GM18870 (cell line): ENCODE results near the gene ZIC5.

Experiments
- ATAC-seq: cut with Tn5 transposase; IDR thresholded peaks from one replicate; pipeline ENCODE4 v1.9.1; 2021; ENCODE audit warnings: moderate library complexity; ENCODE audit not compliant: unreplicated experiment

Gene ZIC5

DNA sequence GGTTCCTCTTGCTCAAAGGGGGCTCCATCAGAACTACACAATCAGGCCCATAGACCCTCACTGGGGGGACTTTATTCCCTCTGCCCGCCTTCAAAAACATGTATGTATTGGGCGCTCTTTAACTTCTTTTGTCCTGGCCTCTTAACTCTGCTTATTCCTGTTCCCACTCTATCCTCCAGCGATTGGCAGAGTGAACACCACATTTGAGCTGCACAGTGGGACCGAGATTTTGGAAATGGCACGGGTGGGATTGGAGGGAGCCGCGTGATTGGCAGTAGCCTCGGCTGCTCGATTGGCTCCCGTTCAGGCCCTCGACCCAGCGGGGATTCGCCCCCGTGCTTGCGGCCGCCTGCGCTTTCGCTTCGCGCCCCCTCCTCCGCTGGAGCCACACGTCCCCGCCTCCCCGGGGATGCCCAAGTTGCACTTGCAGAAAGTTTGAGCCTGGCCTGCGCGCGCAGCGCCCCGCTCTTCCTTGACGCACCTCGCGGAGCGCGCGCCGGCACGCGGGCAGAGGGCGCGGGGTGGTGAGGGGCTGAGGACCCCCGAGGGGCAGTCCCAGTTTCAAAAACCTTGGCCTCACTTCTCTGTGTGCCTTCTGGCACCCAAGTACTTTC is at the start of gene ZIC5:
Gene ZIC5 (minus strand): TSS at position 192 of the 614 bp plus-strand sequence. CDS start 164 bp downstream, at position 28.
- no peak for ATAC-seq

DNA sequence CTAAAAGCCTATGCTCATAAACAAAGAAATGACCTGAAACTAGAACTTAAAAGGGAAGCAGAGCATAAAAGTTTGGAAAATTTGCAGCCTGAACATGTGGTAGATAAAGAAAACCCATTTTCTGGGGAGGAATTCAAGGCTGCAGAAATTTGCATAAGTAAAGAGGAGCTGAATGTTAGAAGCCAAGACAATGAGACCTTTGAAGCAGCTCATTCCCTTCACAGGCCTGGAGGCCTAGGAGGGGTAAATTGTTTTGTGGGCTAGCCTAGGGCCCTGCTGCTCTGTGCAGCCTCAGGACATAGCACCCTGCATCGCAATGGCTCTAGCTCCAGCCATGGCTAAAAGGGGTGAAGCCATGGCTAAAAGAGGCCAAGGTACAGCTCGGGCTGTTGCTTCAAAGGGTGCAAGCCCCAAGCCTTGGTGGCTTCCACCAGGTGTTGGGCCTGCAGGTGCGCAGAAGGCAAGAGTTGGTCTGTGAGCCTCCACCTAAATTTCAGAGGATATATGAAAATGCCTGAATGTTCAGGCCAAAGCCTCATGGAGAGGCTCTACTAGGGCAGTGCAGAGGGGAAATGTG is 48.3 kb upstream of the ZIC5 start:
- no peak for ATAC-seq

DNA sequence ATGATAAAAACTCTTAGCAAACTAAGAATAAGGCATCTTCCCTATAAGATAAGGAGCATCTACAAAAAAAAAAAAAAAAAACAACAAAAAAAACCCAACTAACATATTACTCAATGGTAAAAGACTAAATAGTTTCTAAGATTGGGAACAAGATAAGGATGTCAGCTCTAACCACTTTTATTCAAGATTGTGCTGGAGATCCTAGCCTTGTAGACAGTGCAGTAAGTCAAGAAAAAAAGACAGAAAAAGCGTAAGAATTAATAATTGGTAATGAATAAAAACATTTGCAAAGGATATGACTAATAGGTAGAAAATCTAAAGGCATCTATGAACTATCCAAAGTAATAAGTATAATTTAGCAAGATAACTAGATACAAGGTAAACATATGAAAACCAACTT is 43.1 kb upstream of the ZIC5 start:
- ATAC-seq: no peak

DNA sequence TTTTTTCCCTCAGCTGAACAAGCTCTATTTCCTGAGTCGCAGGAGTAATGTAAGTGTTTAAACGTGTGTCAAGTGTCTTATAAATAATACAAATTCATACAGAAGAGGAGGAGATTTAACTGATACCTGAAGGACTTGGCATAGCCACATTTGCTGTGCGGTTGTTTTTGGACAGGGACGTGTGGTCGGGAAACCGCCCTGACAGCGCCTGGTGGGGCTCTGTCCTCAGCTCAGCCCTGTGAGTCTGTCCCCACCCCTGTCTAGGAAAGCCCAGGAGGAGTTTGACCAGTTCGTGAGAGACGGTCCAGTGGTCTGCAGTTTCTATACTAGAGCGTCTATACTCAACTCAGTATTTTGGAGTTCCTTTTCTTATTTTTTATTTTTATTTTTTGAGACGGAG is 26.7 kb upstream of the ZIC5 start:
- no peak for ATAC-seq

DNA sequence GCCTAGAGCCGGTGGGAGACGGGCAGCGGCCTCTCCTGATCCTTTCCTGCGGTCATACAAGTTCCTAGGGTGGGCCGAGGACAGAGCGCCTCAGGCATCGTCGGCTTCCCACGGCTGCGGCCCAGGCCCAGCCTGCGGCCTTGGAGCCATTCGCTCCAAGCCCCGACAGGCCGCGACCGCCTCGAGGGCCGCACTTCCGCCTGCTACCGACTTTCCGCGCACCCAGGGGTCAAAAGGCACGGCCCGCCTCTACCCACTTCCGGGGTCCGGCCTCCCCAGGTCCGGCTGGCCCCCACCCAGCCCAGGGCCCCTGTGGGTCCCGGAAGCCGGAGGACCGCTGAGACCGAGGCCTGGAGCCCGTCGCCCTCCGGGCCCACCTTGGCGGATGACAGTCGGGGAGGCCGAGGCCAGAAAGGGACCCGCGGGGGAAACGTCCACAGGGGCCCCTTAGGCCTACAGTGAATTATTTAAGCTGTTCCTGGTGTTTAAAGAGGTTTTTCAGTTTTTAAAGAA is 26.2 kb upstream of the ZIC5 start:
- no peak for ATAC-seq

DNA sequence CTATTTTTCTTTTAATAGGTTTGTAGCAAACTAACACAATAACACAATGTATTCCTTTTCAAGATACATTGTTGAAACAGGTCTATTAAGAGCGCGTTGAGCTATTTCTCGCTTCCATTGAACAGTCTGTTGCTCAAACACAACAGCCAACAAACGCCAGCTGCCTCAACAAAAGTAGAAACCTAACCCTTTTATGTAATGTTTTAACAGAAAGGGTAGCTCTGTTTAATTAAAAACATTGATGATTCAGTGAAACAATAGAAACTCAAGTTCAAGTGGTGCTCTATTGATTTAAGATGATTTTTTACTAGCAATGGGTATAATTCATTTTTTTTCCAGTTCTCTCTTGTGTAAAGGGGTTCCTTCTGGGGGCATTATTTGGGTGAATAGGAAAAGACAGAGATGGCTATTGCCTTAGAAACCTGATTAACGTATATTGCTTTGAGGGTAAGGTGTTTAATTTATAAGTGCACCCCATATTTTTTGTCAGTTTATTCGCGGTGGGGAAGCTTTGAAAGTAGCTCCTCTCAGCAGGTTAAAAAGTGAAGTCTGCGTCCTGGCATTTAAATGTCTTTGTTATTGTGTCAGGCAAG is 24.9 kb upstream of the ZIC5 start:
- no peak for ATAC-seq

DNA sequence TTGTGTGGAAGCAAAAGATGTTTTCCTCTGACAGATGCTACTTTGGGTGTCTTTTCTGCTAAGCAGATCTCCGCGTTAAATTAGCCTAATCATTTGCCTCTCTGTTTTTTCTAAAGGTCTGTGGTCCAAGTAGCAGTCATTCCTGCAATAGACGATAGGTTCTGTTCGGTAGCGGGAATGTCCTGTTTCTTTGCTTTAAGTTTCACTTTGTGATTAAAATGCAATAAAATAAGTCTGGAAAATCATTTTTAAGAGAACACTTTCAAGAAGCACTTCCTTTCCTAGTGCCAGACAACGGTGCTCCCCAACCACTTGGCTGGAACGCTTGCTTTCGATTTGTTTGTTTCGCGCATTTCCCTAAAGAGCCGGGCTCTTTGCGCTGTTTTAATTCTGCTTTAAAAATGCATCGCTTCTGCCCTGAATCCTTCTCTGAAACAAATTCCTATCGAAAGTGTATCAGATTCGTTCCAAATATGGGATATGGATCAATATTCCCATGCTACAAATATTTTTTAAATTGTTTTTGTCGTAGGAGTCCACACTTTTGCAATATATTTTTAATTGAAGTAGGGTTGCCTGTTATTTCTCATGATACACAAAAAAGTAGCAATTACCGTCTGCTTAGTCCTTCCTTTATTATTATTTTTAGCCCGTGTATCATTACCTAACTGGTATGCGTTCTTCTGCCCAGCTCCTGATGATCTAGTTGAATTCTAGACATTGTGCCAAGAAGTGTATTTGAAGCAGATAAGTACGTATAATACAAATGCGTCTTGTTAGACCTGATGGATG is 24.2 kb upstream of the ZIC5 start:
- ATAC-seq: no peak

DNA sequence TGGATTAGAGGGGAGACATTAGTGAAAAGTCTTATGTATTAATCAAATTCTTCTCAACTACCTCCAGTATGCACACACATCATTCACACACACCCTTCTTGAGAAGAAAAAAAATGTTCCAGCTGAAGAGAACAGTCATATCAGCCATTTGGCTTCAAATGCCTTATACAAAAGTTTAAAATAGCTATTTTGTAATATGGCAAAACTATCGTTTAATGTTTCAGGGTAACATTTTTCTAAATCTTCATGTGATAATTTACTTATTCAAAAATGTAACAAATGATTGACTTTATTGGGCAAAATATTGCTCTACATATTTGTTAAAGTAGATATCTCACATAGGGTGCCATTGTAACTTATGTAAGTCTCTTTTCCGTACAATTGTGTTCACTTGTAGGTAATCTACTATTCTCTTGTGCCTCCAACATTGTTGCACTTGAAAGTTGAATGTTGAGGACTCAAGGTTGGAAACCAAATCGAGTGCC is 23.6 kb upstream of the ZIC5 start:
- no peak for ATAC-seq

DNA sequence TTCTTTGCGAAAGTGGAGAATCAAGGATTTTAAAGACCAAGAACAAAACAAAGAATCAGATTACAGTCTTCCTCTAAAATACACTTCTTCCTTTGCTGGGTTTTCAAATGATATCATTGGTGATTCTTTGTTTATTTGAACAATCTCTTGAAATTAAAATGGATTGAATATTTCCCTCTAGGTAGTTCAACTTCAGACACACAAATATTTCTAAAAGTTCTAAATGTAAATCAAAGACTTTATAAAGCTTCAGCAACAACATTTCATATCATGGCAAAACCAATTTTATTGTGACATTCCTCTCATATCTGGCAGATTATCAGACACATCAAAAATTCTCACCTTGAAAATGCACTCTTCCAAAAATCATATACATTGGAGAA is 23.1 kb upstream of the ZIC5 start:
- no peak for ATAC-seq

DNA sequence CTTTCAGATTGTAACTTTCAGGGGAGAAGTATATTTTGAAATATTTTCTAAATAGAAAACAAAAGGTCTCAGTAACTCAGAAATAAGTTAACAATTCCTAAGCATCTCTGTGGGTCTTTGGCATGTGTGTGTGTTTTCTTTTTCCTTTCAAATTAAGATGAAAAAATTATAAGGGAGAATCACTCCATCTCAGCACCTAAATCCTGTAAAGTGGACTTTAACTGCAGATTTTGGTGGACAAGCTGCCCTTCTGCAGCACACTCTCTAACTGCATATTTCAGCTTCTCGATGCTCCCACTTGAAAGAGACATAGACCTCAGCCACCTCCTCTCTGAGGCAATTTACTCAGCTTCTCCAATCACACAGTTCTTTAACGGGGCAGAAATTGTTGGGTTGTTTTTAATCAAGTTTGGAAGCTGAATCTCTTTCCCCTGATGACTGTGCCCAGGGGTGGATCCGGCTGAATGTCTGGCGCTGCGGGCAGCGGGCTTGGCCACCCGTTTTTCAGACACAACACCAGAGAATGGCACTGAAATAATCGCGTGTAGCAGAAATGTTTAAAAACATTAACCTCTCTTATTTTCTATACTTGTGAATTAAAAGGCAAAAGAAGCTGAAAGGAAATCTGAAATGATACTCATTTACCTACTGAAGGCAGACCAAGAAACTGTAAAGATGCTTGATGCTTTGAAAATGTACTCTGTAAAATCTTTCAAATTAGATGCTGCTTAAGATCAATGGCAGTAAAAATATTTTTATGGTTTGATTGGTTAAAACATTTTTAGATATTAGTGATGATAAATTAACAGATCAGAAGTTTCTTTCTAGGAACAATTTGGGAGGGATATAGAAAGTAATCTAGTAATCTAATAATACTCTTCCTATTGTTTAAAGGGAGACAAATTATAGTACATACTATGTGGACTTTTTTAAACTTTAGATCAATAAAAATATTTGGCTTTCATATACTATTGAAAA is 22.4 kb upstream of the ZIC5 start:
- ATAC-seq: no peak

DNA sequence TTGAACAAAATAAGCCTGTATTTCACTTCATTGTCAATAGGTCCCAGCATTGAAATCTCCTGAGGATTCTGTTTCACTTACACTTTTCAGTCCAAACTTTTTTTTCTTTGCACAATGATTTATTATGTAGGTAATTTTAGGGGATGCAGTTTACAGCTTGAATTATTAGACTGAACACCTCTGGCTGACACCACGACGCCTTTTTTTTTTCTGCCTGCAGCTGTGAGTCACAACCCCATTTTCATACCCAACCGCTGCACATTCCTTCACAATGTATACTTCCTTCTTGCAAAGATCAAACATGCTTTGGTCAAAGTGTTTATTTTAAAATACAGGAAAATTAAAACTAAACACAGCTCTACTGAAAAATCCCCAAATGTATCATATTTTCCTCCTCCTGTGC is 21.4 kb upstream of the ZIC5 start:
- no peak for ATAC-seq

DNA sequence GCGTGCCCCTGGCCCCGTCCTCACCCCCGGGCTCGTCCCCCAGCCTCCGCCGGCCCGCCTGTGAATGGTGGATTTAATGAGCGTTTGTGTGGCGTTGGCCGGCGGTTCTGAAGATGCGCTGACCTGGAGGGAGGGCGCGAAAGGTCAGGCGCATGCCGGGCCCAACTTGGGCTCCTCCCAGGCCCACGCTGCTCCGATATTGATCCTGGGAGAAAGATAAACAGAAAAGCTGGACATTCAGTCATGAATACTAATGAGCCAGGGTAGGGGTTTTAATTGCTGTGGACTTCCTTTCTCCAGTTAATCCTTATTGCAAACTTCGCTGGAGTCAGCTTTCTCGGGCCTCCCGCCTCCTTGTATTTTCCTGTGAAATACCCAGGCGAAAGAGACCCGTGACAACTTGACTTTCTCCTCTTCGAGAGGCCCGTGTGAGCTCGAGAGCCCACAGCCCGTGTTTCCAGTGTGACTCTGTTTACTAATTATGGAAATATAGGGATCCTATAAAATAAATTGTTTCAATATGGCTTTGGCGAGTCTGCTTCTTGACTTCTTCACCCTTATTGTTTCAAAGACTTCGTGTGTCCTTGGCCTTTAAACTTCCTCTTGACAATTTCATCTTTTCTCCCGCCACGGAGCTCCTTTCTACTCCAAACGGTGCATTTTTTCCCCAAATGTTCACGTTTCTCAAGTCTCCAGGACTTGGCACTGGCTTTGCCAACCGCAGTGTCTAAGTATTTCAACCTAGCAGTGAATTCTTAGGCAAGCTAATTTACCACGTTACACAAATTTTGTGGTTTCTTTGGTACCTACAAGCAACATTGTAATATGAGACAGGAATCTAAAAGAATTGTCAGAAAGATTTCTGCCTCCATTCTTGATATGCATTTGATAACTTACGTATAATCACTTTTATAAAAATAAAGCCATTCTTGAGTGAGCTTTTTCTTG is 20.5 kb upstream of the ZIC5 start:
- no peak for ATAC-seq

DNA sequence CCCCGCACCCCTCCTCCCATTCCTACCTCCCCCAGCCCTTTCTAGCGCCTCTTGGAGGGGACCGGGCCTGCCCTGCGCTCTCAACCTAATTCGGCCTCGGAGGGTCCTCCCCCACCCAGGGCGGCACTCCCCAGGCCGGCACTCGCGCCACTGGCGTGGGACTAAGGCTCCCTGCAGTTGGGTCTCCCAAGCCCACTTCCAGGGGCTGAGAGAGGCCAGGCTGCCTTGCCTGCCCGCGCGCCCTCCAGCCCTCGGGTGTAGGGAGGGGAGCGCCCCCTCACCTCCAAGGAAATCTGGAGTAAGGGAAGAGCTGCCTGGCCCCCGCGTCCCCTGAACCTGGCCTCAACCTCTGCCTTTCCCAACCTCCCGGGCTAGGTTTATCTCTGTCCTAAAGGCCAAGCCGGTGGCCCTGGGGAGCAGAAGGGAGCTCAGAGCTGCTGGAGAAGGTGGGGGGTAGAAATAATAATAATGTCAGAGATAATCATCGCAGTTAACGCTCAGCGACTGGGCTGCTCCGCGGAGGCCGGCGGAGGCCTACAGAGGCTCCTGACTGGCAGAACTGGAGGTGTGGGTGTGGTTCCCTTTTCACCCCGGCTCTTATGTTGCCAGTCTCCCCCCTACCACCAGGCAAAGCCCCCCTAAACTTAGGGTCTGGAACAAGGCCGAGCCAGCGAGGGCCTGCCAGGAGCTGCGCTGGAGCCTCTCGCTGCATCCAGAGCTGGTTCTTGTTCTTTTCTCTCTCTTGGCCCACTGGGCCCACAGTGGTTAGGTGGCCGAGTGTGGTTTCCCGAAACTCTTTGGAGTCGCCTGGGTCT is 19.7 kb upstream of the ZIC5 start:
- ATAC-seq: no peak

DNA sequence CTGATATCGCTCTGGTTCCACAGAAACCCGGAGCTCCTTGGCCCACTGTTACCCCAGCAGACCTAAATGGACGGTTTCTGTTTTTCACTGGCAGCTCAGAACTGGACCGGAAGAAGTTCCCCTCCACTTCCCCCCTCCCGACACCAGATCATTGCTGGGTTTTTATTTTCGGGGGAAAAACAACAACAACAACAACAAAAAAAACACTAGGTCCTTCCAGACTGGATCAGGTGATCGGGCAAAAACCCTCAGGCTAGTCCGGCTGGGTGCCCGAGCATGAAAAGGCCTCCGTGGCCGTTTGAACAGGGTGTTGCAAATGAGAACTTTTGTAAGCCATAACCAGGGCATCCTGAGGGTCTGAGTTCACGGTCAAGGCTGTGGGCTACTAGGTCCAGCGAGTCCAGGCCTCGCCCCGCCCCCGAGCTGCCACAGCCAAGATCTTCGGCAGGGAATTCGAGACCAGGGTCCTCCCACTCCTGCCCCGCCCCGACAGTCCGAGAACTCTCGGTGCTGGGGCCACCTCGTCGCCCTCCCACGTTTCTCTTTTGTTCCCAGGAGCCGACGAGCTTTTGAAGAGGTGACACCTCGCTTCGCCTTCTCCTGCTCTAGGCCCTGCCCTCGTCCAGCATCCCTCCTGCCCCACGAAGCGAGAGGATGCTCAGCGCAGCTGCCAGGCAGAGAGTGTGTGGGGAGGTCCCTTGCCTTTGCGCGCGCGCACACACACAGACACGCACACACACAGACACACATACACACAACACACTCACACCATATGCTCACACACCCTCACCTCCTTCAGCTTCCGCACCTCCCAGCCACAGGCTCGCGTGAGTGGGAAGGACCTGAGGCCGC is 18.8 kb upstream of the ZIC5 start:
- ATAC-seq: no peak

DNA sequence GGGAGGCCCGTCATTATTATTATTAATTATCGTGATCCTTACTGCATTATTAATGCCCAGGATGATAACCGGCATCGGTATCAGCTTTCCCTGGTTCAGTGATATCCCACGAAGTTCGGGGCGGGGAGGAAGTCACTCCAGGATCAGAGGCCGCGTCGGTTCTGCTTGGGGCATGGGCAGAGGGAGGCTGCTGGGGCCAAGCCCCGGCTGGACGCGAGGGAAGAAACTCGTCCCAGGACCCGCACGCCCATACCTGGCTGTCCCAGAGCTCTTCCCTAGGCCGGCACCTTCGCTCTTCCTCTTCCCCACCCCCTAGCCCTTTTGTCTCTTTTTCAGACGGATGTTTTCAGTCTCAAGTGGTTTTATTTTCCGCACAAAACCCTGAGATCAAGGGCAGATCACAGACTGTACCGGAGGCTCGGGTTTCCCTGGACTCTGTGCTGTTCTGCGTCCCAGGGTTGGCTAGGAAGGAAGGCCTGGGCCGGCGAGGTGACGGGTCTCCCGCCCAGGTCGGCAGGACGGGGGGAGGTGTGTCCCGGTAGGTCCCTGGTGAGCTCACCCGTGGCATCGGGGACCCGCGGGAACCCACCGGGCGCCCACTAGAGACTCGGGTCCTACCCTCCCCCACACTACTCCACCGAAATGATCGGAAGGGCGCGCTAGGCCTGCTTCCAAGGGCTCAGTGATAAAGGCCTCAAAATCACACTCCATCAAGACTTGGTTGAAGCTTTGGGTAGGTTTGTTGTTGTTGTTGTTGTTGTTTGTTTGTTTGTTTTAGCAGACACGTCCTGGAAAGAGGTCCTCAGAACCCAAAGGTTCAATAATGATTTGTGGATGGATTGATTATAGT is 17.9 kb upstream of the ZIC5 start:
- no peak for ATAC-seq

DNA sequence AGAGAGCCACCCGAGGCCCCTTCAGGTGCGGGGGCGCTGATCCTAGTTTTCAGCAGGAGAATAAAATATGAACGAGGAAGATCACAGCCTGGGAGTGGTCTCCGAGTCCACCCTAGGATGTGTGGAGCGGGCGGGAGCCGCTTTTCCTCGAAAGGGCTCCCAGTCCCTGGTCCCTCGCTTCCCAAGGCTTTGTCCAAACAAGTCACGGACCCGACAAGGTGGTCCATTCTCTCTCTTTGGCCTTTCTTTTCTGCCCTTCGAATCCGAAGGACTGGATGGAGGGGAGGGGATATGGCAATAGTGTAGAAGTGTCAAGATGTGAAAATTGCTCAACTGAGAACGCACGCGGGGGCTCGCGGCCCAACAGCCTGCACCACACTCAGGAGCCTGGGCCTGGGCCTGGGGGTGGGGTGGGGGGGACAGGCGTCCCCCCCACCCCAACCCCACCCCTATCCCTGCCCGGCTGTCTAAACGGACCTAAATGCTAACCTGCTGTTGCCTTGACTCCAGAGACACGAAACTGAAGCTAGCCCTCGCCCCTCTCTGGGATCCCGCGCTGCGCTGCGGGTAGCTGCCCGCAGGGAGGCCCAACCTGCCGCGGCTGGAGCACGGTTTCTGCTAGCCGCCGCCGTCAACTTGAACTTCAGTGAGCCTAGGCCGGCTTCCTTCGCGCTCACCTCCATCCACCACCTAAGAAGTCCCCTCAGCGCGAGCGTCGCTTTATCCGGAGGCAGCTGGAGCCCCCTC is 17.1 kb upstream of the ZIC5 start:
- ATAC-seq: no peak
